NCI-H1694 treated with DMSO at 0.1 percent for 48 hours (cell line): ENCODE measurements around the gene TMOD1.
A peak's percentile ranks its signal among the peaks of the same experiment; 100 is the strongest.
"Not testable (repeated sequence)": the region's sequence is repeated elsewhere in the genome, so short reads cannot be mapped to it uniquely, and the experiment has no call there.

Experiments used
- DNase-seq: peaks from one replicate; lab custom pipeline; 2025; lab: John Stamatoyannopoulos, UW

TMOD1 gene

GRCh38 chr9:97501177-97501971 lies at the start of gene TMOD1:
Gene TMOD1, plus strand, starts transcription at chr9:97501666. Its CDS starts 22,523 bp downstream, at chr9:97524189.
- DNase-seq, result peak; percentile 37

GRCh38 chr9:97453573-97453972 lies 47.9 kb upstream of the TMOD1 start:
- DNase-seq, result not testable (repeated sequence)

GRCh38 chr9:97456841-97457240 lies 44.6 kb upstream of the TMOD1 start:
- not testable (repeated sequence) for DNase-seq

GRCh38 chr9:97459326-97459725 lies 42.1 kb upstream of the TMOD1 start:
- DNase-seq, result no peak

- DNase-seq, result no peak
Measured at GRCh38 chr9:97462159-97462558, 39.3 kb upstream of the TMOD1 start.

- DNase-seq, result no peak
Measured at GRCh38 chr9:97462914-97463313, 38.6 kb upstream of the TMOD1 start.

GRCh38 chr9:97468658-97469448 lies 32.6 kb upstream of the TMOD1 start:
- DNase-seq, result peak; percentile 47

GRCh38 chr9:97470076-97470475 lies 31.4 kb upstream of the TMOD1 start:
- DNase-seq, result peak; percentile 7

- no peak for DNase-seq
Measured at GRCh38 chr9:97473717-97474116, 27.7 kb upstream of the TMOD1 start.

- no peak for DNase-seq
Measured at GRCh38 chr9:97474372-97474925, 27.0 kb upstream of the TMOD1 start.

- DNase-seq, result no peak
Measured at GRCh38 chr9:97475059-97475458, 26.4 kb upstream of the TMOD1 start.

GRCh38 chr9:97478301-97478981 lies 23.0 kb upstream of the TMOD1 start:
- DNase-seq, result no peak

- DNase-seq, result no peak
Measured at GRCh38 chr9:97479496-97480159, 21.8 kb upstream of the TMOD1 start.

- DNase-seq, result no peak
Measured at GRCh38 chr9:97480174-97480573, 21.3 kb upstream of the TMOD1 start.

GRCh38 chr9:97480749-97481148 lies 20.7 kb upstream of the TMOD1 start:
- no peak for DNase-seq

- no peak for DNase-seq
Measured at GRCh38 chr9:97484134-97484533, 17.3 kb upstream of the TMOD1 start.

GRCh38 chr9:97487107-97487506 lies 14.4 kb upstream of the TMOD1 start:
- no peak for DNase-seq

- no peak for DNase-seq
Measured at GRCh38 chr9:97487861-97488260, 13.6 kb upstream of the TMOD1 start.

- no peak for DNase-seq
Measured at GRCh38 chr9:97491216-97491999, 10.1 kb upstream of the TMOD1 start.

- not testable (repeated sequence) for DNase-seq
Measured at GRCh38 chr9:97497558-97498375, 3.7 kb upstream of the TMOD1 start.
